Uterus (tissue), 2 donors: ENCODE measurements around the gene SPEM3.

Source experiments
- CTCF ChIP-seq, 4 experiments: fragments of 200-600 bp in 2 of 4; fragments of 450-650 bp in 2 of 4; sonication (generic) in 2 of 4; IDR thresholded peaks; one replicate each; pipeline ENCODE4 v1.5.1; 2016 to 2019; ENCODE audit warnings: antibody characterized with exemption in 4 of 4, mild to moderate bottlenecking in 2 of 4, moderate library complexity in 1 of 4
- POLR2A ChIP-seq, 2 donors: fragments of 450-650 bp; IDR thresholded peaks; one replicate each; pipeline ENCODE4 v1.6.1; 2016; ENCODE audit warnings: antibody characterized with exemption in 2 of 2, mild to moderate bottlenecking in 1 of 2, moderate library complexity in 1 of 2

GRCh38 chr17:7393613-7394451 lies 34.8 kb upstream of the SPEM3 start:
- TF ChIP-seq CTCF (IDR thresholded peaks at IDR 0.05) (no peak), POLR2A (IDR thresholded peaks at IDR 0.05) (no peak)
